K562 (cell line): Measurements from ENCODE around the gene INS. TPM values are rescaled to one million over a fixed set of nuclear protein-coding genes. Genes with fewer than 3 reads are reported as not detected.
A peak's percentile ranks its signal among the peaks of the same experiment; 100 is the strongest.

Experiments
- ATAC-seq: fragments of 200-7000 bp; cut with Tn5 transposase; 3 replicates; pipeline ENCODE4 v1.9.1; 2020; ENCODE audit warnings: moderate library complexity
- BruUV-seq: library from RNA; stranded (reverse); fragments of 400-500 nt; replicated peaks from 2 replicates; lab custom pipeline; 2021; lab: Mats Ljungman, UMichigan
- CTCF ChIA-PET: fragments of 300-600 bp; formaldehyde crosslinking; extraction: SDS; loops from one replicate; lab custom pipeline; 2021; ENCODE audit warnings: low intra/inter-chr PET ratio; lab: Yijun Ruan, JAX
- POLR2A ChIA-PET: fragments of 300-600, 350-650 bp; sonication (Branson Sonifier 250); formaldehyde crosslinking; extraction: SDS; loops from one replicate; lab custom pipeline; 2021; ENCODE audit warnings: antibody characterized with exemption, inconsistent platforms; lab: Yijun Ruan, JAX
- DNase-seq, 4 experiments: peaks; one replicate each; pipeline versions ENCODE4 v3.0.0 to v3.0.0-alpha.2; 2011 to 2018; ENCODE audit warnings: low spot score in 3 of 4, mixed read lengths in 3 of 4; ENCODE audit errors: extremely low read depth in 1 of 4
- FAIRE-seq: peaks from 2 replicates; lab custom pipeline; 2011; peaks lifted over from hg19 to GRCh38; lab: Jason Lieb, UNC
- H2AFZ ChIP-seq: 2 replicates; pipeline ENCODE4 v1.6.0; 2011; ENCODE audit warnings: low read depth, low read length, control low read depth, inconsistent platforms
- H3K27ac ChIP-seq: fragments of 200-600 bp; 3 replicates; pipeline ENCODE4 v1.8.0; 2011; ENCODE audit warnings: low read depth, mild to moderate bottlenecking, control low read depth, inconsistent platforms, low read length, moderate library complexity, mixed read lengths; ENCODE audit errors: extremely low read depth
- H3K27me3 ChIP-seq, 2 experiments: fragments of 300-600 bp in 1 of 2; 2 replicates in 1 of 2; 3 replicates in 1 of 2; pipeline versions ENCODE4 v1.6.0 to v1.8.0; 2011; ENCODE audit warnings: inconsistent platforms in 2 of 2, low read length in 2 of 2, mild to moderate bottlenecking in 1 of 2, mixed read lengths in 1 of 2, moderate library complexity in 1 of 2; ENCODE audit not compliant: control insufficient read depth in 2 of 2, insufficient read depth in 2 of 2
- H3K36me3 ChIP-seq: fragments of 300-600 bp; 3 replicates; pipeline ENCODE4 v1.8.0; 2011; ENCODE audit warnings: mild to moderate bottlenecking, low read length, inconsistent platforms; ENCODE audit not compliant: control insufficient read depth, insufficient read depth
- H3K4me1 ChIP-seq, 2 experiments: fragments of 200-600 bp in 1 of 2; replicated peaks in 1 of 2; 2 replicates in 1 of 2; 3 replicates in 1 of 2; pipeline versions ENCODE4 v1.5.1 to v1.8.0; 2011; ENCODE audit warnings: inconsistent platforms in 2 of 2, low read length in 2 of 2, mild to moderate bottlenecking in 1 of 2, mixed read lengths in 1 of 2, moderate library complexity in 1 of 2; ENCODE audit not compliant: control insufficient read depth in 2 of 2, insufficient read depth in 2 of 2
- H3K4me2 ChIP-seq: 2 replicates; pipeline ENCODE4 v1.6.1; 2011; ENCODE audit warnings: low read length, control low read depth, inconsistent platforms, mixed read lengths; ENCODE audit not compliant: insufficient read depth
- H3K4me3 ChIP-seq: fragments of 200-600 bp; sonication (generic), shearing (Covaris generic); 2 replicates; pipeline ENCODE4 v1.5.1; 2016; ENCODE audit warnings: control low read depth, inconsistent platforms
- H3K79me2 ChIP-seq: fragments of 200-600 bp; 3 replicates; pipeline ENCODE4 v1.8.0; 2011; ENCODE audit warnings: low read length, inconsistent platforms; ENCODE audit not compliant: control insufficient read depth, insufficient read depth
- H3K9ac ChIP-seq, 2 experiments: 2 replicates each; pipeline versions ENCODE4 v1.6.0 to v1.6.1; 2011; ENCODE audit warnings: low read depth in 2 of 2, low read length in 2 of 2, control low read depth in 1 of 2, inconsistent platforms in 1 of 2, mild to moderate bottlenecking in 1 of 2, mixed read lengths in 1 of 2; ENCODE audit not compliant: insufficient read depth in 1 of 2
- H3K9me1 ChIP-seq: one replicate; pipeline ENCODE4 v1.6.0; 2011; ENCODE audit warnings: inconsistent platforms, mild to moderate bottlenecking, low read length, moderate library complexity; ENCODE audit not compliant: control insufficient read depth, insufficient read depth
- H3K9me3 ChIP-seq: replicated peaks from 2 replicates; pipeline ENCODE4 v1.5.1; 2011; ENCODE audit warnings: low read depth, low read length, inconsistent platforms; ENCODE audit not compliant: control insufficient read depth, insufficient read depth
- H4K20me1 ChIP-seq: replicated peaks from 2 replicates; pipeline ENCODE4 v1.6.1; 2011; ENCODE audit warnings: low read length, inconsistent platforms, mixed read lengths; ENCODE audit not compliant: control insufficient read depth, insufficient read depth
- ARID1B ChIP-seq: fragments of 450-650 bp; IDR thresholded peaks from 2 replicates; pipeline ENCODE4 v1.6.1; 2016; ENCODE audit warnings: antibody characterized with exemption, mild to moderate bottlenecking, inconsistent platforms
- ASH1L ChIP-seq: fragments of 450-650 bp; IDR thresholded peaks from 2 replicates; pipeline ENCODE4 v1.6.1; 2018; ENCODE audit warnings: borderline replicate concordance, mild to moderate bottlenecking, low read depth; ENCODE audit not compliant: partially characterized antibody
- CBFA2T2 ChIP-seq: fragments of 450-650 bp; conservative IDR thresholded peaks from 2 replicates; pipeline ENCODE4 v1.6.1; 2017; ENCODE audit warnings: mild to moderate bottlenecking
- FOS ChIP-seq: IDR thresholded peaks from 3 replicates; pipeline ENCODE4 v1.6.1; 2011; ENCODE audit not compliant: insufficient read length; ENCODE audit errors: extremely low read depth
- ID3 ChIP-seq, 2 experiments: fragments of 250-450 bp in 1 of 2; fragments of 450-650 bp in 1 of 2; sonication (Bioruptor Pico) in 1 of 2; IDR thresholded peaks; 2 replicates each; pipeline versions ENCODE4 v1.6.1 to v1.8.0; 2016 to 2021; ENCODE audit warnings: mild to moderate bottlenecking in 2 of 2, moderate library complexity in 2 of 2, missing compliant biosample characterization in 1 of 2, missing genetic modification characterization in 1 of 2
- KHSRP ChIP-seq: fragments of 450-650 bp; IDR thresholded peaks from 2 replicates; pipeline ENCODE4 v1.6.1; 2017
- MAX ChIP-seq: sonication (generic); formaldehyde crosslinking; IDR thresholded peaks from 2 replicates; pipeline ENCODE4 v1.9.0; 2022; ENCODE audit warnings: mild to moderate bottlenecking, missing genetic modification reagents
- MCM7 ChIP-seq, 2 experiments: fragments of 450-650 bp; IDR thresholded peaks; 2 replicates each; pipeline ENCODE4 v1.6.1; 2016 to 2018
- PCBP1 ChIP-seq: fragments of 200-400 bp; formaldehyde crosslinking; IDR thresholded peaks from 2 replicates; pipeline ENCODE4 v1.6.1; 2018; ENCODE audit warnings: mild to moderate bottlenecking, low read depth, low read length; ENCODE audit not compliant: poor library complexity, severe bottlenecking
- RBM25 ChIP-seq: fragments of 200-400 bp; formaldehyde crosslinking; IDR thresholded peaks from 2 replicates; pipeline ENCODE4 v1.6.1; 2018; ENCODE audit warnings: low read length, low read depth, moderate library complexity; ENCODE audit not compliant: severe bottlenecking
- SMARCB1 ChIP-seq: IDR thresholded peaks from 2 replicates; pipeline ENCODE4 v1.6.1; 2011; ENCODE audit warnings: improper control_type of control experiment, low read depth; ENCODE audit not compliant: insufficient read length
- SNRNP70 ChIP-seq: fragments of 200-400 bp; formaldehyde crosslinking; optimal IDR thresholded peaks from 2 replicates; pipeline ENCODE3; 2017; ENCODE audit warnings: low read depth, low read length
- SP2 ChIP-seq: IDR thresholded peaks from 2 replicates; pipeline ENCODE4 v1.6.1; 2011; ENCODE audit warnings: mild to moderate bottlenecking, low read depth, low read length, moderate library complexity; ENCODE audit not compliant: poor library complexity, severe bottlenecking; ENCODE audit errors: extremely low read depth
- VEZF1 ChIP-seq: fragments of 200-800 bp; sonication (Bioruptor generic); IDR thresholded peaks from 2 replicates; pipeline ENCODE4 v1.6.1; 2017; ENCODE audit warnings: missing genetic modification characterization, missing compliant biosample characterization
- ZBTB7A ChIP-seq: IDR thresholded peaks from 2 replicates; pipeline ENCODE4 v1.6.1; 2011; ENCODE audit warnings: low read depth, mild to moderate bottlenecking, low read length, moderate library complexity, borderline replicate concordance; ENCODE audit not compliant: control insufficient read depth
- ZFP36 ChIP-seq: fragments of 150-350 bp; IDR thresholded peaks from 2 replicates; pipeline ENCODE4 v1.6.1; 2018; ENCODE audit warnings: low read length, low read depth; ENCODE audit not compliant: partially characterized antibody
- ZNF324 ChIP-seq: fragments of 250-450 bp; sonication (Bioruptor Pico); IDR thresholded peaks from 2 replicates; pipeline ENCODE4 v1.4.0; 2020; ENCODE audit warnings: mild to moderate bottlenecking
- ZNF436 ChIP-seq: fragments of 250-450, 450-650 bp; sonication (Bioruptor Pico); formaldehyde crosslinking; IDR thresholded peaks from 2 replicates; pipeline ENCODE4 v1.7.0; 2020; ENCODE audit warnings: mild to moderate bottlenecking
- WGBS: fragments of 100-300 bp; shearing (Covaris generic); methylation state at CpG from one replicate; pipeline ENCODE4 v1.1.6; 2016; ENCODE audit warnings: low coverage, mixed read lengths; ENCODE audit not compliant: insufficient coverage; ENCODE audit errors: missing lambda C conversion rate; 5-methylcytosine and 5-hydroxymethylcytosine counted together
- in situ Hi-C: fragments of 300-500 bp; cut with MboI; formaldehyde crosslinking; loops from 4 replicates; pipeline ENCODE4 v1.15.0; 2018; ENCODE audit warnings: inconsistent platforms, mixed read lengths
- intact Hi-C: fragments of 100-400 bp; cut with micrococcal nuclease; formaldehyde crosslinking; loops from 2 replicates; pipeline ENCODE4 v1.14.2; 2022
- polyA plus RNA-seq, 8 experiments: library from polyadenylated mRNA; depleted of rRNA in 4 of 8; stranded (reverse) in 5 of 8; unstranded in 3 of 8; fragments of >200 nt; fragmentation: Nextera tagmentation in 2 of 8; fragmentation: Illumina TruSeq in 1 of 8; extraction: Ambion mirVana in 2 of 8; extraction: Trizol in 1 of 8; gene quantifications; 2 replicates each; pipeline versions ENCODE4 v1.2.1 to v1.2.3, GENCODE V29; 2011 to 2014; ENCODE audit warnings: inconsistent platforms in 1 of 8, missing spikeins in 1 of 8
- total RNA-seq, 7 experiments: library from RNA; depleted of rRNA in 6 of 7; stranded (reverse); fragments of >200 nt in 6 of 7; fragmentation: Illumina TruSeq in 2 of 7; extraction: Trizol in 2 of 7; gene quantifications; 2 replicates each; pipeline versions ENCODE4 v1.2.1 to v1.2.3, GENCODE V29; 2011 to 2021; ENCODE audit warnings: low replicate concordance in 1 of 7

The INS gene
- total and polyA plus RNA-seq, 9 of the 15 experiments (the other 6 are each of a cell fraction or from before 2014, with no cell fraction given): not detected

GRCh38 chr11:2166091-2166851, 5.3 kb upstream of the INS start (continued):
- TF ChIP-seq PCBP1 (peak; percentile 81), RBM25 (peak; percentile 94), MCM7 (IDR thresholded peaks at IDR 0.05) (no peak), ZNF324 (no peak), ZFP36 (peak; percentile 100), MAX (CRISPR knock-in tag) (peak; percentile 43; the same call in 1 of the 2 replicates), ZBTB7A (peak; percentile 74; the same call in 1 of the 2 replicates), ZNF436 (peak; percentile 98)

GRCh38 chr11:2165571-2165970, 4.6 kb upstream of the INS start:
- Histone ChIP-seq H3K9ac (no peak overlapping the region), H3K9me1 (no peaks in the 10 kb centered on the region), H3K36me3 (no peaks in the 10 kb centered on the region), H2AFZ (no peak overlapping the region), H3K27ac (no peak overlapping the region), H3K4me2 (no peak overlapping the region), H3K4me1 (peaks cover 0 to 64% of the 10 kb centered on the region in 2 experiments; a peak in 2 of 5 replicates), H3K9me3 (no peaks in the 10 kb centered on the region), H3K4me3 (no peak overlapping the region), H3K79me2 (no peaks in the 10 kb centered on the region), H4K20me1 (peaks cover 7% of the 10 kb centered on the region), H3K27me3 (peaks cover 0 to 29% of the 10 kb centered on the region in 2 experiments; a peak in 3 of 5 replicates)
- intact Hi-C loops (no loop called here), in situ Hi-C loops (no loop called here)
- ATAC-seq: no peak
- POLR2A ChIA-PET: no interaction called here
- no TSS peak for BruUV-seq
- no peak for DNase-seq
- TF ChIP-seq ID3 (CRISPR knock-in tag; IDR thresholded peaks at IDR 0.05) (no peak), ID3 (tag; IDR thresholded peaks at IDR 0.05) (no peak), SNRNP70 (no peak), SMARCB1 (no peak), KHSRP (no peak), SP2 (no peak), ARID1B (no peak), ASH1L (no peak), CBFA2T2 (no peak), VEZF1 (CRISPR knock-in tag) (no peak), FOS (no peak)
- WGBS: 12% methylated on average over 12 of the region's 13 CpGs
- FAIRE-seq: no peak
- CTCF ChIA-PET: interaction anchor here (0.7 kb wide), 1 partner anchor 254 kb away, joined by 4 read pairs; no protein-coding TSS in a partner anchor
